HepG2 (cell line): ENCODE data around the gene DUS1L. TPM values are rescaled to one million over a fixed set of nuclear protein-coding genes. Genes with fewer than 3 reads are reported as not detected.

Experiments
- ATAC-seq: fragments of 200-7000 bp; cut with Tn5 transposase; 3 replicates; pipeline ENCODE4 v1.9.1; 2020; ENCODE audit warnings: mild to moderate bottlenecking, moderate library complexity
- BruUV-seq: library from RNA; stranded (reverse); fragments of 400-500 nt; replicated peaks from 2 replicates; lab custom pipeline; 2021; lab: Mats Ljungman, UMichigan
- CTCF ChIA-PET: fragments of 300-600 bp; formaldehyde crosslinking; extraction: SDS; loops from one replicate; lab custom pipeline; 2021; ENCODE audit warnings: low total read pairs, inconsistent platforms, low intra/inter-chr PET ratio; lab: Yijun Ruan, JAX
- POLR2A ChIA-PET: fragments of 350-600 bp; sonication (Branson Sonifier 250); formaldehyde crosslinking; loops from one replicate; lab custom pipeline; 2020; ENCODE audit warnings: antibody characterized with exemption, inconsistent platforms; lab: Yijun Ruan, JAX
- DNase-seq: peaks from one replicate; pipeline ENCODE4 v3.0.0-alpha.2; 2015; ENCODE audit warnings: low spot score
- FAIRE-seq: peaks from 3 replicates; lab custom pipeline; 2011; peaks lifted over from hg19 to GRCh38; lab: Jason Lieb, UNC
- H2AFZ ChIP-seq: one replicate; pipeline ENCODE4 v1.6.1; 2011; ENCODE audit warnings: low read length, inconsistent platforms
- H3K27ac ChIP-seq: fragments of 300-600 bp; 3 replicates; pipeline ENCODE4 v1.8.0; 2011; ENCODE audit warnings: mixed run types, mild to moderate bottlenecking, mixed read lengths, low read length, inconsistent platforms; ENCODE audit not compliant: insufficient read depth; ENCODE audit errors: extremely low read length
- H3K27me3 ChIP-seq, 2 experiments: fragments of 200-600 bp in 1 of 2; 2 replicates in 1 of 2; 3 replicates in 1 of 2; pipeline versions ENCODE4 v1.6.0 to v1.8.0; 2011; ENCODE audit warnings: low read length in 2 of 2, mild to moderate bottlenecking in 2 of 2, moderate library complexity in 2 of 2, inconsistent platforms in 1 of 2; ENCODE audit not compliant: insufficient read depth in 2 of 2, control insufficient read depth in 1 of 2
- H3K36me3 ChIP-seq, 2 experiments: fragments of 200-600 bp in 1 of 2; replicated peaks in 1 of 2; 2 replicates in 1 of 2; 3 replicates in 1 of 2; pipeline versions ENCODE4 v1.5.1 to v1.8.0; 2011; ENCODE audit warnings: low read length in 2 of 2, inconsistent platforms in 1 of 2; ENCODE audit not compliant: insufficient read depth in 2 of 2, control insufficient read depth in 1 of 2
- H3K4me1 ChIP-seq: 2 replicates; pipeline ENCODE4 v1.5.1; 2012; ENCODE audit warnings: low read length, inconsistent platforms; ENCODE audit not compliant: insufficient read depth
- H3K4me2 ChIP-seq: 2 replicates; pipeline ENCODE4 v1.6.0; 2011; ENCODE audit warnings: low read depth, low read length, inconsistent platforms
- H3K4me3 ChIP-seq, 3 experiments: fragments of 200-600 bp in 1 of 3; sonication (generic), shearing (Covaris generic) in 1 of 3; replicated peaks in 1 of 3; 2 replicates each; pipeline ENCODE4 v1.5.1; 2011 to 2016; ENCODE audit warnings: low read length in 3 of 3, inconsistent platforms in 2 of 3, low read depth in 2 of 3, mild to moderate bottlenecking in 2 of 3, control low read depth in 1 of 3, mixed read lengths in 1 of 3; ENCODE audit not compliant: insufficient read depth in 1 of 3
- H3K79me2 ChIP-seq: one replicate; pipeline ENCODE4 v1.6.1; 2011; ENCODE audit warnings: low read length, inconsistent platforms; ENCODE audit not compliant: insufficient read depth
- H3K9ac ChIP-seq: 2 replicates; pipeline ENCODE4 v1.6.0; 2011; ENCODE audit warnings: mild to moderate bottlenecking, low read depth, low read length, inconsistent platforms; ENCODE audit not compliant: insufficient read depth
- H3K9me3 ChIP-seq: 2 replicates; pipeline ENCODE4 v1.5.1; 2012; ENCODE audit warnings: mild to moderate bottlenecking, low read length
- H4K20me1 ChIP-seq: 2 replicates; pipeline ENCODE4 v1.6.0; 2011; ENCODE audit warnings: inconsistent platforms, mild to moderate bottlenecking, low read length, moderate library complexity; ENCODE audit not compliant: insufficient read depth
- BCL6 ChIP-seq: IDR thresholded peaks from 2 replicates; pipeline ENCODE4 v1.6.1; 2016; ENCODE audit warnings: missing genetic modification reagents, missing compliant biosample characterization
- MBNL3 ChIP-seq: fragments of 250-450 bp; sonication (Bioruptor Pico); conservative IDR thresholded peaks from 2 replicates; pipeline ENCODE4 v1.8.0; 2022; ENCODE audit warnings: mild to moderate bottlenecking, inconsistent platforms
- MTA1 ChIP-seq: sonication (generic); formaldehyde crosslinking; IDR thresholded peaks from 2 replicates; pipeline ENCODE4 v1.4.0; 2020; ENCODE audit warnings: missing genetic modification reagents, mild to moderate bottlenecking, borderline replicate concordance
- NFE2 ChIP-seq: sonication (generic); formaldehyde crosslinking; IDR thresholded peaks from 2 replicates; pipeline ENCODE4 v1.4.0; 2020; ENCODE audit warnings: missing genetic modification reagents
- PITX1 ChIP-seq: sonication (generic); formaldehyde crosslinking; IDR thresholded peaks from 2 replicates; pipeline ENCODE4 v1.5.1; 2020; ENCODE audit warnings: mild to moderate bottlenecking, missing genetic modification reagents
- REPIN1 ChIP-seq: sonication (generic); formaldehyde crosslinking; IDR thresholded peaks from 2 replicates; pipeline ENCODE4 v1.8.0; 2022; ENCODE audit warnings: missing genetic modification reagents, low read depth, mild to moderate bottlenecking, borderline replicate concordance
- SALL1 ChIP-seq: sonication (generic); formaldehyde crosslinking; IDR thresholded peaks from 2 replicates; pipeline ENCODE4 v1.8.0; 2022; ENCODE audit warnings: mild to moderate bottlenecking, missing genetic modification reagents
- ZBTB34 ChIP-seq: sonication (generic); formaldehyde crosslinking; IDR thresholded peaks from 2 replicates; pipeline ENCODE4 v1.8.0; 2022; ENCODE audit warnings: mild to moderate bottlenecking, missing genetic modification reagents
- ZNF264 ChIP-seq: sonication (generic); formaldehyde crosslinking; IDR thresholded peaks from 2 replicates; pipeline ENCODE4 v1.4.0; 2020; ENCODE audit warnings: missing genetic modification reagents
- ZNF407 ChIP-seq: sonication (generic); formaldehyde crosslinking; IDR thresholded peaks from one replicate; pipeline ENCODE4 v1.5.1; 2020; ENCODE audit warnings: mild to moderate bottlenecking, missing genetic modification reagents; ENCODE audit errors: not compliant biosample characterization
- ZNF598 ChIP-seq: sonication (generic); formaldehyde crosslinking; IDR thresholded peaks from 2 replicates; pipeline ENCODE4 v1.5.1; 2020; ENCODE audit warnings: mild to moderate bottlenecking, missing genetic modification reagents, borderline replicate concordance
- ZNF644 ChIP-seq: IDR thresholded peaks from 2 replicates; pipeline ENCODE4 v1.6.1; 2016; ENCODE audit warnings: low read depth
- ZNF746 ChIP-seq: sonication (generic); formaldehyde crosslinking; IDR thresholded peaks from 2 replicates; pipeline ENCODE4 v1.8.0; 2022; ENCODE audit warnings: mild to moderate bottlenecking, missing genetic modification reagents
- ZNF878 ChIP-seq: sonication (generic); formaldehyde crosslinking; IDR thresholded peaks from 2 replicates; pipeline ENCODE4 v1.8.1; 2023; ENCODE audit warnings: mild to moderate bottlenecking, missing genetic modification reagents, moderate library complexity
- WGBS: methylation state at CpG from one replicate; pipeline ENCODE4 v1.1.6; 2017; ENCODE audit warnings: low lambda C conversion rate; 5-methylcytosine and 5-hydroxymethylcytosine counted together
- in situ Hi-C: cut with HindIII; loops from 2 replicates; pipeline ENCODE4 v1.10.0; 2017; ENCODE audit warnings: low pct_unique_long_range_greater_than_20kb; ENCODE audit not compliant: extremely low pct_ligation_motif_present
- intact Hi-C: fragments of 100-400 bp; cut with micrococcal nuclease; formaldehyde crosslinking; loops from one replicate; pipeline ENCODE4 v1.10.0; 2022; ENCODE audit not compliant: unreplicated experiment
- polyA plus RNA-seq, 8 experiments: library from polyadenylated mRNA; depleted of rRNA in 3 of 8; stranded (reverse) in 7 of 8; unstranded in 1 of 8; fragments of >200 nt; fragmentation: Illumina TruSeq in 4 of 8; extraction: Trizol in 4 of 8; gene quantifications; 2 replicates each; pipeline versions ENCODE4 v1.2.1 to v1.2.3, GENCODE V29; 2011 to 2016; ENCODE audit warnings: low read depth in 4 of 8, missing spikeins in 1 of 8, mixed read lengths in 1 of 8; ENCODE audit not compliant: insufficient read depth in 1 of 8
- total RNA-seq, 5 experiments: library from RNA; depleted of rRNA; stranded (reverse); fragments of >200 nt; fragmentation: Illumina TruSeq; extraction: Trizol; gene quantifications; 2 replicates each; pipeline ENCODE4 v1.2.3, GENCODE V29; 2016; ENCODE audit warnings: low read depth in 1 of 5

Gene DUS1L
- total and polyA plus RNA-seq, 2 of the 13 experiments (the other 11 are each of a cell fraction or from before 2014, with no cell fraction given), result 81.0 to 109 TPM

- BruUV-seq, result no TSS peak
- ATAC-seq (peak; percentile 49), DNase-seq (peak; percentile 91), FAIRE-seq (peak; percentile 26)
- H2AFZ ChIP-seq, result no peak within 1 kb of the TSS
- in situ Hi-C loops, result no loop called here
- H3K27ac ChIP-seq, result peak within 1 kb of the TSS; percentile 93
- H4K20me1 ChIP-seq, result peaks cover 32% of the 10 kb centered on the region
- H3K79me2 ChIP-seq, result peaks cover 48% of the 10 kb centered on the region
- H3K4me3 ChIP-seq, result peak within 1 kb of the TSS; percentile 72 to 96 (median 86)
- CTCF ChIA-PET, result no interaction called here
- intact Hi-C loops, result loop anchor here (5.0 to 10.0 kb wide), 2 partner anchors 46 to 124 kb away; partner anchors contain the start of genes ASPSCR1, GPS1 and RFNG
- no peaks in the 10 kb centered on the region; a peak in 1 of 5 replicates for H3K27me3 ChIP-seq
- no peaks in the 10 kb centered on the region for H3K9me3 ChIP-seq
- POLR2A ChIA-PET, result interaction anchor here (0.7 to 3.2 kb wide), 22 partner anchors 8 to 469 kb away, joined by 3 to 32 read pairs (median 4); partner anchors contain the start of genes ALYREF, ANAPC11, CENPX and CSNK1D
- peak within 1 kb of the TSS; percentile 98 for H3K4me2 ChIP-seq
- peak within 1 kb of the TSS; percentile 98 for H3K9ac ChIP-seq
- WGBS, result no CpG with 5 or more reads among the region's 124 CpGs
- peaks cover 18 to 26% of the 10 kb centered on the region in 2 experiments for H3K36me3 ChIP-seq
- H3K4me1 ChIP-seq, result peaks cover 76% of the 10 kb centered on the region
- TF ChIP-seq ZNF264, result no peak
- TF ChIP-seq ZNF644 (CRISPR knock-in tag), result no peak
- TF ChIP-seq ZBTB34 (CRISPR knock-in tag), result no peak
- TF ChIP-seq ZNF407 (CRISPR knock-in tag), result peak; percentile 52
- no peak for TF ChIP-seq ZNF598 (CRISPR knock-in tag)
- TF ChIP-seq NFE2 (CRISPR knock-in tag), result no peak
- no peak for TF ChIP-seq ZNF878 (CRISPR knock-in tag)
- peak; percentile 67; the same call in 1 of the 2 replicates for TF ChIP-seq SALL1 (CRISPR knock-in tag)
- peak; percentile 59; the same call in 1 of the 2 replicates for TF ChIP-seq ZNF746 (CRISPR knock-in tag)
- no peak for TF ChIP-seq BCL6 (CRISPR knock-in tag)
- TF ChIP-seq MTA1 (CRISPR knock-in tag), result no peak
- TF ChIP-seq PITX1 (CRISPR knock-in tag), result 0 out of 2 replicates have a peak, but pooled peaks have one; percentile 27
- no peak for TF ChIP-seq MBNL3 (CRISPR knock-in tag)
- peak; percentile 27 for TF ChIP-seq REPIN1 (CRISPR knock-in tag)
These were observed 32.8 kb upstream of the DUS1L start, which contains the start of gene FASN for GRCh38 chr17:82098169-82098938. Gene FASN, minus strand, starts transcription at chr17:82098236. Its CDS starts 1,791 bp downstream, at chr17:82096445.
